ENCODE data around the gene DIO3. TPM values are rescaled to one million over a fixed set of nuclear protein-coding genes. Genes with fewer than 3 reads are reported as not detected.

DIO3 gene
- total RNA-seq, 5 donors from 2014 or later (not counting 1 experiment from before 2014, with no cell fraction given): not detected

- Mint-ChIP-seq H3K27me3 (no peaks in the 10 kb centered on the region), H3K4me1 (peaks cover 46 to 52% (median 50%) of the 10 kb centered on the region in 3 donors), H3K9me3 (peaks cover 0 to 12% (median 5%) of the 10 kb centered on the region in 3 donors), H3K27ac (peak overlapping the region; percentile 62 to 81), H3K4me3 (no peak overlapping the region), H3K36me3 (no peaks in the 10 kb centered on the region)
- H3K4me3 ChIP-seq (ENCODE audit: control insufficient read depth in 1 of 2, extremely low read depth in 1 of 2, low read length in 1 of 2): no peak overlapping the region
- DNase-seq (no peak), ATAC-seq (replicated peaks in 1 of 4) (no peak)
- H3K27ac ChIP-seq (ENCODE audit: low read length): no peak overlapping the region
- WGBS (ENCODE audit: insufficient coverage): 92% methylated on average over 7 of the region's 9 CpGs
- no peaks in the 10 kb centered on the region for H3K36me3 ChIP-seq (ENCODE audit: control insufficient read depth in 2 of 2, extremely low read depth in 1 of 2, insufficient read depth in 1 of 2, low read length in 1 of 2)
- H3K9me3 ChIP-seq: no peaks in the 10 kb centered on the region
- CTCF ChIA-PET: no interaction called here
- POLR2A ChIA-PET: no interaction called here
- H3K27me3 ChIP-seq (replicated peaks in 1 of 2; ENCODE audit: control insufficient read depth in 2 of 2, extremely low read depth in 1 of 2, insufficient read depth in 2 of 2, low read length in 1 of 2): peaks cover 0 to 3% of the 10 kb centered on the region in 2 experiments
- peaks cover 9 to 42% of the 10 kb centered on the region in 2 experiments for H3K4me1 ChIP-seq (ENCODE audit: control insufficient read depth in 1 of 2, extremely low read depth in 1 of 2, insufficient read depth in 2 of 2, low read length in 2 of 2)
These were observed 33.3 kb downstream of the DIO3 start for GRCh38 chr14:101594511-101595148.

GRCh38 chr14:101595349-101595748, 34.1 kb downstream of the DIO3 start:
- Histone ChIP-seq H3K36me3 (ENCODE audit: control insufficient read depth in 2 of 2, extremely low read depth in 1 of 2, insufficient read depth in 1 of 2, low read length in 1 of 2) (no peaks in the 10 kb centered on the region), H3K9me3 (no peaks in the 10 kb centered on the region), H3K27me3 (replicated peaks in 1 of 2; ENCODE audit: control insufficient read depth in 2 of 2, extremely low read depth in 1 of 2, insufficient read depth in 2 of 2, low read length in 1 of 2) (peaks cover 0 to 3% of the 10 kb centered on the region in 2 experiments), H3K4me3 (ENCODE audit: control insufficient read depth in 1 of 2, extremely low read depth in 1 of 2, low read length in 1 of 2) (no peak overlapping the region), H3K27ac (ENCODE audit: low read length) (no peak overlapping the region), H3K4me1 (ENCODE audit: control insufficient read depth in 1 of 2, extremely low read depth in 1 of 2, insufficient read depth in 2 of 2, low read length in 2 of 2) (peaks cover 9 to 42% of the 10 kb centered on the region in 2 experiments)
- H3K27me3 Mint-ChIP-seq: no peaks in the 10 kb centered on the region
- ATAC-seq (replicated peaks in 1 of 4): peak in 1 of 4 experiments; percentile 26
- WGBS (ENCODE audit: insufficient coverage): 94% methylated on average over 3 of the region's 4 CpGs
- peak in 1 of 35 experiments; percentile 20 for DNase-seq
- peak overlapping the region in 1 of 3 donors; percentile 87 for H3K4me3 Mint-ChIP-seq
- POLR2A ChIA-PET: no interaction called here
- peaks cover 46 to 58% (median 54%) of the 10 kb centered on the region in 3 donors for H3K4me1 Mint-ChIP-seq
- CTCF ChIA-PET: no interaction called here
- peaks cover 0 to 12% (median 5%) of the 10 kb centered on the region in 3 donors for H3K9me3 Mint-ChIP-seq
- H3K36me3 Mint-ChIP-seq: no peaks in the 10 kb centered on the region
- H3K27ac Mint-ChIP-seq: peak overlapping the region; percentile 95

- H3K27ac Mint-ChIP-seq: peak overlapping the region; percentile 95
- H3K4me3 Mint-ChIP-seq: peak overlapping the region; percentile 21 to 87 (median 39)
- DNase-seq: peak in 26 of 35 experiments; percentile 3 to 57 (median 27)
- POLR2A ChIA-PET: no interaction called here
- no peaks in the 10 kb centered on the region for H3K27me3 Mint-ChIP-seq
- Histone ChIP-seq H3K9me3 (no peaks in the 10 kb centered on the region), H3K27ac (ENCODE audit: low read length) (peak overlapping the region; percentile 66), H3K4me1 (ENCODE audit: control insufficient read depth in 1 of 2, extremely low read depth in 1 of 2, insufficient read depth in 2 of 2, low read length in 2 of 2) (peaks cover 9 to 42% of the 10 kb centered on the region in 2 experiments), H3K4me3 (ENCODE audit: control insufficient read depth in 1 of 2, extremely low read depth in 1 of 2, low read length in 1 of 2) (no peak overlapping the region), H3K27me3 (replicated peaks in 1 of 2; ENCODE audit: control insufficient read depth in 2 of 2, extremely low read depth in 1 of 2, insufficient read depth in 2 of 2, low read length in 1 of 2) (peaks cover 0 to 1% of the 10 kb centered on the region in 2 experiments), H3K36me3 (ENCODE audit: control insufficient read depth in 2 of 2, extremely low read depth in 1 of 2, insufficient read depth in 1 of 2, low read length in 1 of 2) (no peaks in the 10 kb centered on the region)
- no peaks in the 10 kb centered on the region for H3K36me3 Mint-ChIP-seq
- CTCF ChIA-PET: no interaction called here
- ATAC-seq (replicated peaks in 1 of 4): peak; percentile 48 to 70 (median 63)
- H3K4me1 Mint-ChIP-seq: peaks cover 46 to 58% (median 54%) of the 10 kb centered on the region in 3 donors
- WGBS (ENCODE audit: insufficient coverage): 39% methylated on average over 8 of the region's 8 CpGs
- H3K9me3 Mint-ChIP-seq: peaks cover 0 to 12% (median 5%) of the 10 kb centered on the region in 3 donors
These were observed 34.8 kb downstream of the DIO3 start for GRCh38 chr14:101595887-101596721.

GRCh38 chr14:101596742-101597141, 35.4 kb downstream of the DIO3 start:
- H3K27ac ChIP-seq (ENCODE audit: low read length): peak overlapping the region; percentile 66
- H3K9me3 ChIP-seq: no peaks in the 10 kb centered on the region
- no peak overlapping the region for H3K4me3 ChIP-seq (ENCODE audit: control insufficient read depth in 1 of 2, extremely low read depth in 1 of 2, low read length in 1 of 2)
- Mint-ChIP-seq H3K36me3 (no peaks in the 10 kb centered on the region), H3K27ac (peak overlapping the region; percentile 95), H3K27me3 (no peaks in the 10 kb centered on the region), H3K4me3 (peak overlapping the region in 2 of 3 donors; percentile 39 to 87), H3K9me3 (peaks cover 0 to 12% (median 5%) of the 10 kb centered on the region in 3 donors), H3K4me1 (peaks cover 46 to 58% (median 54%) of the 10 kb centered on the region in 3 donors)
- no peaks in the 10 kb centered on the region for H3K36me3 ChIP-seq (ENCODE audit: control insufficient read depth in 2 of 2, extremely low read depth in 1 of 2, insufficient read depth in 1 of 2, low read length in 1 of 2)
- peak in 1 of 35 experiments; percentile 20 for DNase-seq
- peaks cover 9 to 42% of the 10 kb centered on the region in 2 experiments for H3K4me1 ChIP-seq (ENCODE audit: control insufficient read depth in 1 of 2, extremely low read depth in 1 of 2, insufficient read depth in 2 of 2, low read length in 2 of 2)
- ATAC-seq (replicated peaks in 1 of 4): peak in 2 of 4 experiments; percentile 27 to 40
- CTCF ChIA-PET: no interaction called here
- POLR2A ChIA-PET: no interaction called here
- 50% methylated on average over 1 of the region's 7 CpGs for WGBS (ENCODE audit: insufficient coverage)
- H3K27me3 ChIP-seq (replicated peaks in 1 of 2; ENCODE audit: control insufficient read depth in 2 of 2, extremely low read depth in 1 of 2, insufficient read depth in 2 of 2, low read length in 1 of 2): peaks cover 0 to 8% of the 10 kb centered on the region in 2 experiments

GRCh38 chr14:101598159-101598558, 36.9 kb downstream of the DIO3 start:
- Mint-ChIP-seq H3K4me1 (peaks cover 46 to 58% (median 54%) of the 10 kb centered on the region in 3 donors), H3K27me3 (peaks cover 0 to 3% of the 10 kb centered on the region in 2 donors), H3K9me3 (peaks cover 0 to 12% (median 5%) of the 10 kb centered on the region in 3 donors), H3K4me3 (peak overlapping the region in 1 of 3 donors; percentile 87), H3K36me3 (no peaks in the 10 kb centered on the region), H3K27ac (peak overlapping the region; percentile 61 to 78)
- peaks cover 0 to 22% of the 10 kb centered on the region in 2 experiments for H3K27me3 ChIP-seq (replicated peaks in 1 of 2; ENCODE audit: control insufficient read depth in 2 of 2, extremely low read depth in 1 of 2, insufficient read depth in 2 of 2, low read length in 1 of 2)
- ATAC-seq (replicated peaks in 1 of 4) (no peak), DNase-seq (no peak)
- POLR2A ChIA-PET: no interaction called here
- no peaks in the 10 kb centered on the region for H3K9me3 ChIP-seq
- 86% methylated on average over 3 of the region's 6 CpGs for WGBS (ENCODE audit: insufficient coverage)
- no peak overlapping the region for H3K27ac ChIP-seq (ENCODE audit: low read length)
- no peaks in the 10 kb centered on the region for H3K36me3 ChIP-seq (ENCODE audit: control insufficient read depth in 2 of 2, extremely low read depth in 1 of 2, insufficient read depth in 1 of 2, low read length in 1 of 2)
- CTCF ChIA-PET: no interaction called here
- H3K4me3 ChIP-seq (ENCODE audit: control insufficient read depth in 1 of 2, extremely low read depth in 1 of 2, low read length in 1 of 2): no peak overlapping the region
- H3K4me1 ChIP-seq (ENCODE audit: control insufficient read depth in 1 of 2, extremely low read depth in 1 of 2, insufficient read depth in 2 of 2, low read length in 2 of 2): peaks cover 9 to 42% of the 10 kb centered on the region in 2 experiments

- H3K36me3 Mint-ChIP-seq: no peaks in the 10 kb centered on the region
- Histone ChIP-seq H3K4me1 (ENCODE audit: control insufficient read depth in 1 of 2, extremely low read depth in 1 of 2, insufficient read depth in 2 of 2, low read length in 2 of 2) (peaks cover 9 to 41% of the 10 kb centered on the region in 2 experiments), H3K27me3 (replicated peaks in 1 of 2; ENCODE audit: control insufficient read depth in 2 of 2, extremely low read depth in 1 of 2, insufficient read depth in 2 of 2, low read length in 1 of 2) (peaks cover 0 to 26% of the 10 kb centered on the region in 2 experiments), H3K27ac (ENCODE audit: low read length) (no peak overlapping the region), H3K9me3 (no peaks in the 10 kb centered on the region), H3K36me3 (ENCODE audit: control insufficient read depth in 2 of 2, extremely low read depth in 1 of 2, insufficient read depth in 1 of 2, low read length in 1 of 2) (no peaks in the 10 kb centered on the region), H3K4me3 (ENCODE audit: control insufficient read depth in 1 of 2, extremely low read depth in 1 of 2, low read length in 1 of 2) (no peak overlapping the region)
- peaks cover 40 to 53% (median 50%) of the 10 kb centered on the region in 3 donors for H3K4me1 Mint-ChIP-seq
- H3K9me3 Mint-ChIP-seq: peaks cover 0 to 12% (median 5%) of the 10 kb centered on the region in 3 donors
- ChIA-PET POLR2A (no interaction called here), CTCF (no interaction called here)
- WGBS (ENCODE audit: insufficient coverage): 44% methylated on average over 3 of the region's 9 CpGs
- no peak overlapping the region for H3K27ac Mint-ChIP-seq
- DNase-seq (peak in 1 of 35 experiments; percentile 13), ATAC-seq (replicated peaks in 1 of 4) (no peak)
- H3K4me3 Mint-ChIP-seq: peak overlapping the region in 1 of 3 donors; percentile 87
- peaks cover 0 to 3% of the 10 kb centered on the region in 2 donors for H3K27me3 Mint-ChIP-seq
These were observed 37.4 kb downstream of the DIO3 start for GRCh38 chr14:101598571-101599233.
